CD4-positive, alpha-beta T cell treated with Interleukin-2 at 100 ng/mL for 4 hours (primary cell): ENCODE results near the gene AHCYL1.

Experiments used
- DNase-seq: peaks from one replicate; pipeline ENCODE4 v3.0.0-alpha.2; 2020; ENCODE audit warnings: low spot score

The AHCYL1 gene

GRCh38 chr1:110035236-110035752 is 50.7 kb downstream of the AHCYL1 start:
- DNase-seq, result no peak

- DNase-seq, result no peak
Observed at GRCh38 chr1:110038271-110038670, 53.7 kb downstream of the AHCYL1 start.

GRCh38 chr1:110039641-110040040 is 55.1 kb downstream of the AHCYL1 start:
- DNase-seq, result no peak

- DNase-seq, result no peak
Observed at GRCh38 chr1:110040548-110040947, 56.0 kb downstream of the AHCYL1 start.

GRCh38 chr1:110043016-110043415 is 58.5 kb downstream of the AHCYL1 start:
- no peak for DNase-seq

- no peak for DNase-seq
Observed at GRCh38 chr1:110047463-110047862, 62.9 kb downstream of the AHCYL1 start.

GRCh38 chr1:110048240-110048639 is 63.7 kb downstream of the AHCYL1 start:
- DNase-seq, result no peak

GRCh38 chr1:110048923-110049601 is 64.5 kb downstream of the AHCYL1 start:
- no peak for DNase-seq

- DNase-seq, result no peak
Observed at GRCh38 chr1:110049801-110050601, 65.4 kb downstream of the AHCYL1 start.

GRCh38 chr1:110050602-110051261 is 66.2 kb downstream of the AHCYL1 start:
- no peak for DNase-seq

GRCh38 chr1:110051262-110051648 is 66.7 kb downstream of the AHCYL1 start:
- no peak for DNase-seq

- DNase-seq, result peak; percentile 67
Observed at GRCh38 chr1:110053552-110054428, 69.2 kb downstream of the AHCYL1 start.

- DNase-seq, result no peak
Observed at GRCh38 chr1:110055493-110056284, 71.1 kb downstream of the AHCYL1 start.

GRCh38 chr1:110056285-110056683 is 71.7 kb downstream of the AHCYL1 start:
- no peak for DNase-seq

GRCh38 chr1:110056776-110057175 is 72.2 kb downstream of the AHCYL1 start:
- no peak for DNase-seq

GRCh38 chr1:110057963-110058518 is 73.5 kb downstream of the AHCYL1 start:
- no peak for DNase-seq

GRCh38 chr1:110058591-110058990 is 74.0 kb downstream of the AHCYL1 start:
- DNase-seq, result no peak

GRCh38 chr1:110059133-110059863 is 74.7 kb downstream of the AHCYL1 start:
- DNase-seq, result no peak

- DNase-seq, result peak; percentile 68
Observed at GRCh38 chr1:110060034-110060661, 75.6 kb downstream of the AHCYL1 start.
